OCI-LY7 (cell line): Measurements from ENCODE around the gene MRTFB. TPM values are rescaled to one million over a fixed set of nuclear protein-coding genes. Genes with fewer than 3 reads are reported as not detected.

Source experiments
- BruUV-seq: library from RNA; stranded (reverse); fragments of 400-500 nt; replicated peaks from 2 replicates; lab custom pipeline; 2021; lab: Mats Ljungman, UMichigan
- CTCF ChIA-PET: fragments of 300-600 bp; sonication (Branson Sonifier 250); formaldehyde crosslinking; loops from one replicate; lab custom pipeline; 2022; ENCODE audit warnings: antibody characterized with exemption; ENCODE audit not compliant: unreplicated experiment; lab: Charles Lee
- POLR2A ChIA-PET: fragments of 300-600 bp; sonication (Branson Sonifier 250); formaldehyde crosslinking; loops from one replicate; lab custom pipeline; 2022; ENCODE audit warnings: antibody characterized with exemption; lab: Charles Lee
- DNase-seq: peaks from one replicate; pipeline ENCODE4 v3.0.0-alpha.2; 2015; ENCODE audit warnings: low spot score
- H2AFZ ChIP-seq: fragments of 200-600 bp; sonication (generic), shearing (Covaris generic); 2 replicates; pipeline ENCODE4 v1.6.1; 2014; ENCODE audit warnings: mild to moderate bottlenecking, antibody characterized with exemption, low read length, moderate library complexity
- H3K27ac ChIP-seq: fragments of 200-600 bp; sonication (generic); 2 replicates; pipeline ENCODE4 v1.5.1; 2014; ENCODE audit warnings: mixed run types, low read depth, mild to moderate bottlenecking, moderate library complexity, low read length, inconsistent platforms; ENCODE audit not compliant: poor library complexity, severe bottlenecking
- H3K36me3 ChIP-seq: fragments of 200-600 bp; sonication (generic); 2 replicates; pipeline ENCODE4 v1.6.1; 2014; ENCODE audit warnings: mild to moderate bottlenecking, antibody characterized with exemption, low read length, moderate library complexity, mixed read lengths; ENCODE audit not compliant: insufficient read depth
- H3K4me1 ChIP-seq: fragments of 200-600 bp; sonication (generic); 2 replicates; pipeline ENCODE4 v1.5.1; 2014; ENCODE audit warnings: mild to moderate bottlenecking, low read length; ENCODE audit not compliant: insufficient read depth, poor library complexity, severe bottlenecking
- H3K4me2 ChIP-seq: fragments of 200-600 bp; sonication (generic); 2 replicates; pipeline ENCODE4 v1.6.1; 2014; ENCODE audit warnings: mild to moderate bottlenecking, low read length
- H3K4me3 ChIP-seq: fragments of 200-600 bp; sonication (generic); 2 replicates; pipeline ENCODE4 v1.5.1; 2014; ENCODE audit warnings: mild to moderate bottlenecking, low read depth, low read length; ENCODE audit not compliant: poor library complexity, severe bottlenecking
- H3K79me2 ChIP-seq: fragments of 200-600 bp; sonication (generic); 2 replicates; pipeline ENCODE4 v1.6.1; 2016; ENCODE audit warnings: low read depth, mild to moderate bottlenecking, low read length, moderate library complexity, mixed read lengths; ENCODE audit not compliant: insufficient read depth
- H3K9me2 ChIP-seq: fragments of 200-600 bp; sonication (generic); 2 replicates; pipeline ENCODE4 v1.6.1; 2016; ENCODE audit warnings: mild to moderate bottlenecking, low read length, mixed read lengths; ENCODE audit not compliant: insufficient read depth
- H3K9me3 ChIP-seq: fragments of 200-600 bp; sonication (generic); 2 replicates; pipeline ENCODE4 v1.6.1; 2014; ENCODE audit warnings: mild to moderate bottlenecking, mixed run types, low read length, mixed read lengths
- H4K20me1 ChIP-seq: fragments of 200-600 bp; sonication (generic); 2 replicates; pipeline ENCODE4 v1.6.1; 2014; ENCODE audit warnings: mild to moderate bottlenecking, antibody characterized with exemption, low read length, moderate library complexity, mixed read lengths; ENCODE audit not compliant: insufficient read depth
- EZH2phosphoT487 ChIP-seq: fragments of 200-600 bp; sonication (generic); IDR thresholded peaks from 2 replicates; pipeline ENCODE4 v1.6.1; 2018; ENCODE audit warnings: low read depth, borderline replicate concordance, mild to moderate bottlenecking, mixed run types, antibody characterized with exemption, low read length, moderate library complexity, mixed read lengths
- intact Hi-C: fragments of 100-400 bp; cut with micrococcal nuclease; formaldehyde crosslinking; loops from one replicate; pipeline ENCODE4 v1.10.0; 2022; ENCODE audit not compliant: unreplicated experiment
- total RNA-seq, 2 experiments: library from RNA; depleted of rRNA in 1 of 2; stranded (reverse); fragments of >200 nt in 1 of 2; shearing (Covaris generic) in 1 of 2; gene quantifications; 2 replicates each; pipeline ENCODE4 v1.2.3, GENCODE V29; 2014 to 2022
- TF ChIP-seq, protein P1 (sequence below): fragments of 200-600 bp; sonication (generic); conservative IDR thresholded peaks from 2 replicates; pipeline ENCODE4 v1.5.1; 2014; ENCODE audit warnings: mild to moderate bottlenecking, antibody characterized with exemption, low read length, moderate library complexity, mixed read lengths

MRTFB gene
- total RNA-seq, 2 experiments from 2014 or later, result 8.5 to 21.4 TPM

DNA sequence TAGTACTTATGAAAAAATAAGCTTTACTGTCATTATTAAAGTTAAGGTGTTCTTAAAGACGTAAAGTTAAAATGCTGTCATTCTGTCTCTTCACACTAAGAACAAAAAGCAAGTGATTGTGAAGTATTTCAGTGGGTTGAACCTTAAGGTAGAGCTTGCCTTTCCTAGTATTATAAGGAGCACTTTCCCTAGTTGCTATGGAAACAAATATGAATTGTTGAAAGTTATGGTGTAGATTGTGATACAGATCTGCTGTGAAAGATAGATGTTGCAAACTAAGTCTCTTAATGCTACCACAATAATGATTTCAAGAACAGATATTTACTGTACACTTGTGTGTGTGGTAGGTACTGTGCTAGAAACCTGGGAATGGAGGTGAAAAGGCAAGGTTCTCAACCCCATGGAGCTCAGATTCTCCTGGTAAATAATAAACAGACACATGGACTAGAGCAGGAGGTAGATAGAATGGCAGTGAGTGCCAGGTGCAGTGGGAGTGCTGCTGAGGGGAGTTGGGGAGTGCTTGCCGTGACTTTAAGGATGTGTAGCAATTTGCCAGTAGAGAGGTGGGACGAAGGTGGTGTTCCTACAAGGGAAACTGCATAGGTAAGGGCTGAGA lies 34.7 kb downstream of the MRTFB start:
- no peak overlapping the region for H3K4me3 ChIP-seq
- no peak for DNase-seq
- BruUV-seq, result no TSS peak
- intact Hi-C loops, result no loop called here
- POLR2A ChIA-PET, result interaction anchor here (1.1 kb wide), 1 partner anchor 20 kb away, joined by 3 read pairs; no protein-coding TSS in a partner anchor
- TF ChIP-seq EZH2phosphoT487, result no peak
- TF ChIP-seq, protein P1, sequence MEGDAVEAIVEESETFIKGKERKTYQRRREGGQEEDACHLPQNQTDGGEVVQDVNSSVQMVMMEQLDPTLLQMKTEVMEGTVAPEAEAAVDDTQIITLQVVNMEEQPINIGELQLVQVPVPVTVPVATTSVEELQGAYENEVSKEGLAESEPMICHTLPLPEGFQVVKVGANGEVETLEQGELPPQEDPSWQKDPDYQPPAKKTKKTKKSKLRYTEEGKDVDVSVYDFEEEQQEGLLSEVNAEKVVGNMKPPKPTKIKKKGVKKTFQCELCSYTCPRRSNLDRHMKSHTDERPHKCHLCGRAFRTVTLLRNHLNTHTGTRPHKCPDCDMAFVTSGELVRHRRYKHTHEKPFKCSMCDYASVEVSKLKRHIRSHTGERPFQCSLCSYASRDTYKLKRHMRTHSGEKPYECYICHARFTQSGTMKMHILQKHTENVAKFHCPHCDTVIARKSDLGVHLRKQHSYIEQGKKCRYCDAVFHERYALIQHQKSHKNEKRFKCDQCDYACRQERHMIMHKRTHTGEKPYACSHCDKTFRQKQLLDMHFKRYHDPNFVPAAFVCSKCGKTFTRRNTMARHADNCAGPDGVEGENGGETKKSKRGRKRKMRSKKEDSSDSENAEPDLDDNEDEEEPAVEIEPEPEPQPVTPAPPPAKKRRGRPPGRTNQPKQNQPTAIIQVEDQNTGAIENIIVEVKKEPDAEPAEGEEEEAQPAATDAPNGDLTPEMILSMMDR, result no peak
- no peak overlapping the region for H3K4me2 ChIP-seq
- H3K4me1 ChIP-seq, result peaks cover 4% of the 10 kb centered on the region
- H3K27ac ChIP-seq, result no peak overlapping the region
- no peaks in the 10 kb centered on the region for H4K20me1 ChIP-seq
- CTCF ChIA-PET, result no interaction called here
- H3K79me2 ChIP-seq, result peaks cover 4% of the 10 kb centered on the region; the same call in 1 of the 2 replicates
- H3K9me3 ChIP-seq, result no peaks in the 10 kb centered on the region
- H3K36me3 ChIP-seq, result no peaks in the 10 kb centered on the region
- no peaks in the 10 kb centered on the region for H3K9me2 ChIP-seq
- no peak overlapping the region for H2AFZ ChIP-seq

DNA sequence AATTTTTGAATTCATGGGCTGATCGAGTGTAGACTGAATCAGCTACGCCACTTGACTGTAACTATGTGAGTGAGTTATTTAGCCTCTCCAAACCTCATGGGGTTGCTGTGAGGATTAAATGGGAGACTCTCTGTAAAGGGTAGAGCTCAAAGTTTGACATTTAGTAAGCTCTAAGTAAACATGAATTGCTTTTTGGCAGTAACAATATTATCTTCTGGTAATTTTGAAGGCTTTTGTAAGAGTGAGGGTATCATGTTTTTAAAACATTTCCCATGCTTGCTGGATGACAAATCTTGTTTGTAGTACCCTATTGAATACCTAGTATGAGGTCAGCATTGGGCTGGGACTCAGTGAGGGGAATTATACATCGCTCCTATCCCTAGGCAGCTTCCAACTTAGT lies 35.3 kb downstream of the MRTFB start:
- CTCF ChIA-PET, result no interaction called here

DNA sequence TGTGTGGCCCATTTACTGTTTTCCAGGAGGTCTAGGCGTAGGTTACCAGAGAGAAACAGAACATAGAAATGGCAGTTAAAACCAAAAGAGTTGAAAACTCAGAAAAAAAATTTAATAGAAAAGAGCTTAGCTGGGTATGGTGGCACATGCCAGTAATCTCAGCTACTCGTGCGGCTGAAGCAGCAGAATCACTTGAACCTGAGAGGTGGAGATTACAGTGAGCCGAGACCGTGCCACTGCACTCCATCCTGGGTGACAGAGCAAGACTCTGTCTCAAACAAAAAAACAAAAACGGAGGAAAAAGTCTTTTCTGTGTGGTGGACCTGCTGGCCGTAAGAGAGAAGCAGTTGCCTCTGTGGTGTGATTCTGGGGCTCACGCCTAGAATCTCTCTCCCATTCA lies 35.8 kb downstream of the MRTFB start:
- Histone ChIP-seq H3K4me2 (no peak overlapping the region), H3K9me2 (no peaks in the 10 kb centered on the region), H3K36me3 (no peaks in the 10 kb centered on the region), H3K79me2 (no peaks in the 10 kb centered on the region), H3K9me3 (no peaks in the 10 kb centered on the region), H4K20me1 (no peaks in the 10 kb centered on the region), H3K4me1 (no peaks in the 10 kb centered on the region), H2AFZ (no peak overlapping the region), H3K4me3 (no peak overlapping the region), H3K27ac (no peak overlapping the region)
- ChIA-PET CTCF (no interaction called here), POLR2A (no interaction called here)
- no peak for DNase-seq
- BruUV-seq, result no TSS peak
- intact Hi-C loops, result no loop called here
- TF ChIP-seq, protein P1, result no peak
- TF ChIP-seq EZH2phosphoT487, result no peak

More for the DNA sequence above, 35.3 kb downstream of the MRTFB start:
- BruUV-seq, result no TSS peak
- no peak for DNase-seq
- peaks cover 4% of the 10 kb centered on the region for H3K4me1 ChIP-seq
- H2AFZ ChIP-seq, result no peak overlapping the region
- no peak overlapping the region for H3K4me2 ChIP-seq
- no peaks in the 10 kb centered on the region for H4K20me1 ChIP-seq
- no peaks in the 10 kb centered on the region for H3K9me3 ChIP-seq
- H3K36me3 ChIP-seq, result no peaks in the 10 kb centered on the region
- TF ChIP-seq, protein P1, result no peak
- no peak for TF ChIP-seq EZH2phosphoT487
- no peaks in the 10 kb centered on the region for H3K9me2 ChIP-seq
- intact Hi-C loops, result no loop called here
- no peak overlapping the region for H3K27ac ChIP-seq
- H3K79me2 ChIP-seq, result peaks cover 4% of the 10 kb centered on the region; the same call in 1 of the 2 replicates
- POLR2A ChIA-PET, result no interaction called here
- no peak overlapping the region for H3K4me3 ChIP-seq
